ENCODE measurements around the gene PCP2.

PCP2 gene

GRCh38 chr19:7590256-7590655, 43.3 kb downstream of the PCP2 start:
- H3K27me3 ChIP-seq (ENCODE audit: control insufficient read depth in 3 of 3, insufficient read depth in 3 of 3, low read depth in 1 of 3, low read length in 3 of 3): peaks cover 0 to 6% (median 0%) of the 10 kb centered on the region in 3 experiments
- H3K36me3 ChIP-seq (replicated peaks in 1 of 2; ENCODE audit: control insufficient read depth in 2 of 2, insufficient read depth in 2 of 2, low read length in 2 of 2): no peaks in the 10 kb centered on the region
- H2BK12ac ChIP-seq (ENCODE audit: low read length): no peak overlapping the region
- H3K4me2 ChIP-seq (ENCODE audit: insufficient read depth, low read length, poor library complexity, severe bottlenecking): no peak overlapping the region
- H3K4me1 ChIP-seq (ENCODE audit: control insufficient read depth in 2 of 2, insufficient read depth in 1 of 2, low read depth in 1 of 2, low read length in 2 of 2): no peaks in the 10 kb centered on the region
- no peak overlapping the region for H3K4me3 ChIP-seq (ENCODE audit: low read length in 2 of 2)
- H3K18ac ChIP-seq (ENCODE audit: low read length): peak overlapping the region; percentile 17
- H2AFZ ChIP-seq (ENCODE audit: low read length): no peak overlapping the region
- H3K14ac ChIP-seq (ENCODE audit: low read length): no peak overlapping the region
- H3K4ac ChIP-seq (ENCODE audit: low read length): no peak overlapping the region
- H2BK5ac ChIP-seq (ENCODE audit: low read length): no peak overlapping the region
- peak overlapping the region; percentile 53 for H4K91ac ChIP-seq (ENCODE audit: low read depth, low read length, poor library complexity)
- H3K9ac ChIP-seq (ENCODE audit: low read depth, low read length, poor library complexity): no peak overlapping the region
- WGBS, 2 donors (ENCODE audit: extremely low coverage in 2 of 2, insufficient read length in 2 of 2, insufficient replicate concordance in 1 of 2): no CpG with 5 or more reads among the region's 8 CpGs
- no peaks in the 10 kb centered on the region for H3K79me1 ChIP-seq (ENCODE audit: low read depth, low read length)
- H2BK120ac ChIP-seq (ENCODE audit: low read depth, low read length): no peak overlapping the region
- no peak overlapping the region for H3K27ac ChIP-seq (replicated peaks; ENCODE audit: low read length)
- H3K23ac ChIP-seq (ENCODE audit: low read depth, low read length, poor library complexity): peak overlapping the region; percentile 2
- no peaks in the 10 kb centered on the region for H3K9me3 ChIP-seq (replicated peaks in 1 of 2; ENCODE audit: control insufficient read depth in 2 of 2, insufficient read depth in 1 of 2, low read depth in 1 of 2, low read length in 2 of 2)
- no peak overlapping the region for H2BK15ac ChIP-seq (ENCODE audit: low read length)
- H2AK5ac ChIP-seq (ENCODE audit: low read depth, low read length): peak overlapping the region; percentile 19
- DNase-seq (ENCODE audit: low spot score): no peak
- H4K8ac ChIP-seq (ENCODE audit: low read depth, low read length): no peak overlapping the region

- Histone ChIP-seq H3K4ac (ENCODE audit: low read length) (no peak overlapping the region), H3K27ac (replicated peaks; ENCODE audit: low read length) (no peak overlapping the region), H2AFZ (ENCODE audit: low read length) (no peak overlapping the region), H3K9me3 (replicated peaks in 1 of 2; ENCODE audit: control insufficient read depth in 2 of 2, insufficient read depth in 1 of 2, low read depth in 1 of 2, low read length in 2 of 2) (no peaks in the 10 kb centered on the region), H3K27me3 (ENCODE audit: control insufficient read depth in 3 of 3, insufficient read depth in 3 of 3, low read depth in 1 of 3, low read length in 3 of 3) (peaks cover 0 to 3% (median 0%) of the 10 kb centered on the region in 3 experiments), H2BK5ac (ENCODE audit: low read length) (no peak overlapping the region), H3K79me1 (ENCODE audit: low read depth, low read length) (no peaks in the 10 kb centered on the region), H2BK15ac (ENCODE audit: low read length) (no peak overlapping the region), H3K36me3 (replicated peaks in 1 of 2; ENCODE audit: control insufficient read depth in 2 of 2, insufficient read depth in 2 of 2, low read length in 2 of 2) (no peaks in the 10 kb centered on the region), H3K4me1 (ENCODE audit: control insufficient read depth in 2 of 2, insufficient read depth in 1 of 2, low read depth in 1 of 2, low read length in 2 of 2) (no peaks in the 10 kb centered on the region), H2BK12ac (ENCODE audit: low read length) (no peak overlapping the region), H3K18ac (ENCODE audit: low read length) (no peak overlapping the region), H3K4me3 (ENCODE audit: low read length in 2 of 2) (no peak overlapping the region), H3K23ac (ENCODE audit: low read depth, low read length, poor library complexity) (peak overlapping the region; percentile 55), H2BK120ac (ENCODE audit: low read depth, low read length) (no peak overlapping the region), H4K8ac (ENCODE audit: low read depth, low read length) (no peak overlapping the region), H4K91ac (ENCODE audit: low read depth, low read length, poor library complexity) (no peak overlapping the region), H3K14ac (ENCODE audit: low read length) (no peak overlapping the region), H3K4me2 (ENCODE audit: insufficient read depth, low read length, poor library complexity, severe bottlenecking) (no peak overlapping the region), H3K9ac (ENCODE audit: low read depth, low read length, poor library complexity) (no peak overlapping the region), H2AK5ac (ENCODE audit: low read depth, low read length) (no peak overlapping the region)
- DNase-seq (ENCODE audit: low spot score): no peak
- no CpG with 5 or more reads among the region's 7 CpGs for WGBS, 2 donors (ENCODE audit: extremely low coverage in 2 of 2, insufficient read length in 2 of 2, insufficient replicate concordance in 1 of 2)
Measured at GRCh38 chr19:7589822-7590221, 43.7 kb downstream of the PCP2 start.

- Histone ChIP-seq H3K4me1 (ENCODE audit: control insufficient read depth in 2 of 2, insufficient read depth in 1 of 2, low read depth in 1 of 2, low read length in 2 of 2) (no peaks in the 10 kb centered on the region), H3K9me3 (replicated peaks in 1 of 2; ENCODE audit: control insufficient read depth in 2 of 2, insufficient read depth in 1 of 2, low read depth in 1 of 2, low read length in 2 of 2) (no peaks in the 10 kb centered on the region), H2BK15ac (ENCODE audit: low read length) (no peak overlapping the region), H4K8ac (ENCODE audit: low read depth, low read length) (no peak overlapping the region), H3K18ac (ENCODE audit: low read length) (no peak overlapping the region), H2BK5ac (ENCODE audit: low read length) (no peak overlapping the region), H3K14ac (ENCODE audit: low read length) (no peak overlapping the region), H3K27me3 (ENCODE audit: control insufficient read depth in 3 of 3, insufficient read depth in 3 of 3, low read depth in 1 of 3, low read length in 3 of 3) (peaks cover 0 to 14% (median 0%) of the 10 kb centered on the region in 3 experiments), H3K79me1 (ENCODE audit: low read depth, low read length) (peaks cover 1% of the 10 kb centered on the region), H2BK120ac (ENCODE audit: low read depth, low read length) (no peak overlapping the region), H3K4ac (ENCODE audit: low read length) (no peak overlapping the region), H3K4me3 (ENCODE audit: low read length in 2 of 2) (peak overlapping the region in 1 of 2 donors; percentile 41), H3K27ac (replicated peaks; ENCODE audit: low read length) (no peak overlapping the region), H2AK5ac (ENCODE audit: low read depth, low read length) (no peak overlapping the region), H2AFZ (ENCODE audit: low read length) (no peak overlapping the region), H3K4me2 (ENCODE audit: insufficient read depth, low read length, poor library complexity, severe bottlenecking) (no peak overlapping the region), H2BK12ac (ENCODE audit: low read length) (no peak overlapping the region), H3K36me3 (replicated peaks in 1 of 2; ENCODE audit: control insufficient read depth in 2 of 2, insufficient read depth in 2 of 2, low read length in 2 of 2) (no peaks in the 10 kb centered on the region), H3K9ac (ENCODE audit: low read depth, low read length, poor library complexity) (no peak overlapping the region), H3K23ac (ENCODE audit: low read depth, low read length, poor library complexity) (no peak overlapping the region), H4K91ac (ENCODE audit: low read depth, low read length, poor library complexity) (no peak overlapping the region)
- no peak for DNase-seq (ENCODE audit: low spot score)
- no CpG with 5 or more reads among the region's 11 CpGs for WGBS, 2 donors (ENCODE audit: extremely low coverage in 2 of 2, insufficient read length in 2 of 2, insufficient replicate concordance in 1 of 2)
Measured at GRCh38 chr19:7582446-7582845, 51.1 kb downstream of the PCP2 start.

Small RNA genes lying within 50 kb of the gene (small RNA-seq; reads per million reads assigned to genes)
- 1.2 reads per million for gene MIR6792 (ENCODE audit: insufficient read depth)
